Measurements from ENCODE around the gene HOGA1. TPM values are rescaled to one million over a fixed set of nuclear protein-coding genes. Genes with fewer than 3 reads are reported as not detected.

Gene HOGA1
- total RNA-seq, 1 experiment from 2014 or later, result 0.15 TPM

DNA sequence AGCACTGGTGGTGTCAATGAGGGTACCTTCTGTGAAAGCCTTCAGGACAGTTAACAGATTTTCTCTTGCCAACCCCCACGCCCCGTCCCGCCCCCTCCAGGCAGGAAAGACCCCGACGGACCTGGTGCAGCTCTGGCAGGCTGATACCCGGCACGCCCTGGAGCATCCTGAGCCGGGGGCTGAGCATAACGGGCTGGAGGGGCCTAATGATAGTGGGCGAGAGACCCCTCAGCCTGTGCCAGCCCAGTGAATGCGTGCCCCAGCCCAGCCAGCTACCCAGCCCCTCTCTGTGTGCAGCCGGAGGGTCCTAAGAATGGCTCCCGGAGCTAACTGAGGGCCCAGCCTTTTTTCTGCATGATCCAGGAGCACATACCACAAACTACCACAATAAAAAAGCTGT, 713 bp upstream of the HOGA1 start (continued):
- no peak for TF ChIP-seq FOXK1 (CRISPR knock-in tag; IDR thresholded peaks at IDR 0.05)
- TF ChIP-seq, protein P1, sequence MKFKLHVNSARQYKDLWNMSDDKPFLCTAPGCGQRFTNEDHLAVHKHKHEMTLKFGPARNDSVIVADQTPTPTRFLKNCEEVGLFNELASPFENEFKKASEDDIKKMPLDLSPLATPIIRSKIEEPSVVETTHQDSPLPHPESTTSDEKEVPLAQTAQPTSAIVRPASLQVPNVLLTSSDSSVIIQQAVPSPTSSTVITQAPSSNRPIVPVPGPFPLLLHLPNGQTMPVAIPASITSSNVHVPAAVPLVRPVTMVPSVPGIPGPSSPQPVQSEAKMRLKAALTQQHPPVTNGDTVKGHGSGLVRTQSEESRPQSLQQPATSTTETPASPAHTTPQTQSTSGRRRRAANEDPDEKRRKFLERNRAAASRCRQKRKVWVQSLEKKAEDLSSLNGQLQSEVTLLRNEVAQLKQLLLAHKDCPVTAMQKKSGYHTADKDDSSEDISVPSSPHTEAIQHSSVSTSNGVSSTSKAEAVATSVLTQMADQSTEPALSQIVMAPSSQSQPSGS (CRISPR knock-in tag; IDR thresholded peaks at IDR 0.05; ENCODE audit: borderline replicate concordance, low read depth), result no peak
- no peak for TF ChIP-seq HMGA2 (CRISPR knock-in tag; IDR thresholded peaks at IDR 0.05)
- no peak for TF ChIP-seq SOX15 (CRISPR knock-in tag; IDR thresholded peaks at IDR 0.05)

DNA sequence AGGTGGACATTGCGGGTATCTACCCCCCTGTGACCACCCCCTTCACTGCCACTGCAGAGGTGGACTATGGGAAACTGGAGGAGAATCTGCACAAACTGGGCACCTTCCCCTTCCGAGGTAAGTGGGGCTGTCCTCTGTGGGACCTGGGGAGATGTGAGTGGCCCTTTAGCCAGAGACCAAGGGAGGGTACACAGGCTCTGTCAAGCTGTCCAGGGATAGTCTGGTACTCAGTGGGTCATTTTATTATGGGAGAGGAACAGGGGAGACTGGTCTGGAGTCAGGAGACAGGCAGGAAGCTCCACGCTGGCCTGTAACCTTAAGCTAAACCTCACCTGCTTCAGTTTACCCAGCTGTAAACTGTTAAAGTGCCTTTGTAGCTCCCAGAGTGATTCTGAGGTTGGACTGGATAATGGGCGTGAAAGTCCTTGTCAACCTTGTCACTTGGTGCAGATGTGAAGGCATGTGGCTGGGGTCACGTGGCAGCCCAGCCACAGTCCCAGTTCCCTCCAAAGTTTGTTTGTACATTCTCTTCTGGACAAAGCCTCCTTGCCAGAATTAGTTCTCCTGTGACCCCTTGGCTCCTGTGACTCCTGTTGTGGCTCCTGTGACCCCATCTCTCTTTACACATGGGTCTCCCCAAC, 729 bp downstream of the HOGA1 start:
- ATAC-seq (no peak), DNase-seq (ENCODE audit: low spot score) (no peak)
- H3K27me3 Mint-ChIP-seq (ENCODE audit: low read depth), result no peaks in the 10 kb centered on the region
- H3K4me3 Mint-ChIP-seq, result no peak overlapping the region
- no peaks in the 10 kb centered on the region for H3K36me3 Mint-ChIP-seq
- 0 out of 2 replicates have a peak, but pooled peaks cover 7% of the 10 kb centered on the region for H3K4me1 Mint-ChIP-seq
- H3K9me3 Mint-ChIP-seq, result no peaks in the 10 kb centered on the region
- POLR2A ChIA-PET, result interaction anchor here (0.5 kb wide), 1 partner anchor 57 kb away, joined by 5 read pairs; no protein-coding TSS in a partner anchor
- TF ChIP-seq USF1 (CRISPR knock-in tag; IDR thresholded peaks at IDR 0.05) (no peak), ERG (CRISPR knock-in tag; IDR thresholded peaks at IDR 0.05) (no peak), OVOL2 (CRISPR knock-in tag; IDR thresholded peaks at IDR 0.05; ENCODE audit: borderline replicate concordance) (no peak), NR1H2 (CRISPR knock-in tag; IDR thresholded peaks at IDR 0.05) (no peak), MYBL2 (CRISPR knock-in tag; IDR thresholded peaks at IDR 0.05) (no peak), SMAD3 (CRISPR knock-in tag; IDR thresholded peaks at IDR 0.05; ENCODE audit: borderline replicate concordance) (no peak)
- TF ChIP-seq, protein P1 (CRISPR knock-in tag; IDR thresholded peaks at IDR 0.05; ENCODE audit: borderline replicate concordance, low read depth), result no peak
- CTCF ChIA-PET, result interaction anchor here (1.4 to 2.5 kb wide), 9 partner anchors 10 to 121 kb away, joined by 3 to 32 read pairs (median 6); partner anchors contain the start of genes ANKRD2 and MORN4
- no peak overlapping the region for H3K27ac Mint-ChIP-seq

DNA sequence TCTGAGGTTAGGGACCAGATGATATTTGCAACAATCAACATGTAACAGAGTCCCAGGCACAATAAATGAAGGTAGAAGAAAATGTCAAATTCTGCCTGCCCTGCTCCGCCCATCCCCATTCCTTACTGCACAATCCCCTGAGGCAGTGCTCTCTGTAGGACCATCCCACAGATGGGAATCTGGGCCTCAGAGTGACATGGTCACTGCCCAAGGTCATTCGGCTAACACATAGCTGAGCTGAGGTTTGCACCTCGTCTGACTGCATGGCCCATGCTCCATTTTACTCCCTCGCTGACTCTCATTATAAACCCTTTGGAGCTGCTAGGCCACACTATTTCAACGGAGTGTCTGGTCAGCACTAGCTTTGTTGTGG, 1.2 kb downstream of the HOGA1 start:
- POLR2A ChIA-PET, result no interaction called here
- H3K36me3 Mint-ChIP-seq, result no peaks in the 10 kb centered on the region
- no peak overlapping the region for H3K4me3 Mint-ChIP-seq
- DNase-seq (ENCODE audit: low spot score), result no peak
- no peak for ATAC-seq
- no peak overlapping the region for H3K27ac Mint-ChIP-seq
- H3K27me3 Mint-ChIP-seq (ENCODE audit: low read depth), result no peaks in the 10 kb centered on the region
- 0 out of 2 replicates have a peak, but pooled peaks cover 7% of the 10 kb centered on the region for H3K4me1 Mint-ChIP-seq
- CTCF ChIA-PET, result interaction anchor here (1.0 to 2.5 kb wide), 5 partner anchors 10 to 124 kb away, joined by 3 to 15 read pairs (median 7); partner anchors contain the start of gene ANKRD2
- no peaks in the 10 kb centered on the region for H3K9me3 Mint-ChIP-seq
- TF ChIP-seq, protein P2, sequence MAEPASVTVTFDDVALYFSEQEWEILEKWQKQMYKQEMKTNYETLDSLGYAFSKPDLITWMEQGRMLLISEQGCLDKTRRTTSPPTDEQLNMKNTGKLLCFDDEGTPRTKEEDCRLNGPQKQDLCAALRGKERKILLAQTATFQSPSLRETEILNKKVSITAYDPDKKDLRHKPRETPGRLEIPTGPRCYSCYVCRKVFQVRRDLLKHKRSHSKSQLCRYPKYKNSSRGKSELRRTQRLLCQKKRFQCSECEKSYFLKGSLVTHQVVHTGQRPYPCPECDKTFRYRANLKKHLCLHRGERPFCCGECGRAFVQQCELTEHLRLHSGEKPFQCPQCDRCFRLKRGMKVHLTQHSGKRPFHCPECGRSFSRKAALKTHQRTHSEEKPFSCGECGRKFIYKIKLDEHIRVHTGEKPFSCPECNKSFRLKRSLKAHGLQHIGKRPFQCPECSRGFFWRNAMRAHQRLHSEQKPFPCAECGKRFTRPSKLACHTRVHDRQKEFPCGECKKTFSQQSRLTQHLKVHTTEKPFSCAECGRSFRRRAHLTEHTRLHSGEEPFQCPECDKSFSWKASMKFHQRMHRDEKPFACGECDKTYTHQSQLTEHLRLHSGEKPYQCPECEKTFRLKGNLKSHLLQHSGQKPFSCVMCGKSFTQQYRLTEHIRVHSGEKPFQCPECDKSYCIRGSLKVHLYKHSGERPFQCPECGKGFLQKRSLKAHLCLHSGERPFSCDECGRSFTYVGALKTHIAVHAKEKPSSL (CRISPR knock-in tag; conservative IDR thresholded peaks at IDR 0.05), result no peak
- TF ChIP-seq PRDM15 (CRISPR knock-in tag; IDR thresholded peaks at IDR 0.05) (no peak), JUN (CRISPR knock-in tag; IDR thresholded peaks at IDR 0.05) (no peak), ELF4 (CRISPR knock-in tag; IDR thresholded peaks at IDR 0.05; ENCODE audit: low read depth) (no peak), NFATC4 (CRISPR knock-in tag; IDR thresholded peaks at IDR 0.05) (no peak), HMGA2 (CRISPR knock-in tag; IDR thresholded peaks at IDR 0.05) (no peak), CREB1 (CRISPR knock-in tag; IDR thresholded peaks at IDR 0.05) (no peak), MYBL2 (CRISPR knock-in tag; IDR thresholded peaks at IDR 0.05) (no peak), ZNF416 (CRISPR knock-in tag; IDR thresholded peaks at IDR 0.05) (no peak), SMAD3 (CRISPR knock-in tag; IDR thresholded peaks at IDR 0.05; ENCODE audit: borderline replicate concordance) (no peak), ZNF423 (CRISPR knock-in tag; IDR thresholded peaks at IDR 0.05) (no peak), FOXK1 (CRISPR knock-in tag; IDR thresholded peaks at IDR 0.05) (no peak)
- TF ChIP-seq, protein P3, sequence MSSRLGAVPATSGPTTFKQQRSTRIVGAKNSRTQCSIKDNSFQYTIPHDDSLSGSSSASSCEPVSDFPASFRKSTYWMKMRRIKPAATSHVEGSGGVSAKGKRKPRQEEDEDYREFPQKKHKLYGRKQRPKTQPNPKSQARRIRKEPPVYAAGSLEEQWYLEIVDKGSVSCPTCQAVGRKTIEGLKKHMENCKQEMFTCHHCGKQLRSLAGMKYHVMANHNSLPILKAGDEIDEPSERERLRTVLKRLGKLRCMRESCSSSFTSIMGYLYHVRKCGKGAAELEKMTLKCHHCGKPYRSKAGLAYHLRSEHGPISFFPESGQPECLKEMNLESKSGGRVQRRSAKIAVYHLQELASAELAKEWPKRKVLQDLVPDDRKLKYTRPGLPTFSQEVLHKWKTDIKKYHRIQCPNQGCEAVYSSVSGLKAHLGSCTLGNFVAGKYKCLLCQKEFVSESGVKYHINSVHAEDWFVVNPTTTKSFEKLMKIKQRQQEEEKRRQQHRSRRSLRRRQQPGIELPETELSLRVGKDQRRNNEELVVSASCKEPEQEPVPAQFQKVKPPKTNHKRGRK (CRISPR knock-in tag; IDR thresholded peaks at IDR 0.05; ENCODE audit: borderline replicate concordance), result no peak
